NCI-H146 (cell line): ENCODE measurements around the gene LRRN3.
A peak's percentile ranks its signal among the peaks of the same experiment; 100 is the strongest.
"Not testable (repeated sequence)": the region's sequence is repeated elsewhere in the genome, so short reads cannot be mapped to it uniquely, and the experiment has no call there.

Experiments used
- DNase-seq: peaks from one replicate; lab custom pipeline; 2025; lab: John Stamatoyannopoulos, UW

Gene LRRN3

DNA sequence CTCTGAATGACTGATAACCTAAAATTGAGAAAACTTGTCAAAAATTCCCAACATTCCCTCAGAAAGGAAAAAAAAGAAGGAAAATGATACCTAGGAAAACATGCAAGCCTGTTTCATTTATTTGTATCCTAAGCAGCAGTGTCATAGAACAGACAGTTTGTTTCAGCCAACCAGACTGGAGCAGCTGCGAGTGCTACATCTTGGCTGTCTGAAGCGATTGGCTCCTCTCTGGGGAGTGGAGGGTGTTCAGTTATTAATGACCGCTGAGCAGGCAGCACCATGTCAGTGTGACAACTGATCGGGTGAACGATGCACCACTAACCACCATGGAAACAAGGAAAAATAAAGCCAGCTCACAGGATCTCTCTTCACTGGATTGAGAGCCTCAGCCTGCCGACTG, at the start of gene LRRN3:
Gene LRRN3 (plus strand): TSS at position 282 of the 400 bp plus-strand sequence. CDS start 31,646 bp downstream, outside the sequence.
- peak; percentile 91 for DNase-seq

- no peak for DNase-seq
These were observed 49.4 kb upstream of the LRRN3 start for GRCh38 chr7:111041577-111041976.

DNA sequence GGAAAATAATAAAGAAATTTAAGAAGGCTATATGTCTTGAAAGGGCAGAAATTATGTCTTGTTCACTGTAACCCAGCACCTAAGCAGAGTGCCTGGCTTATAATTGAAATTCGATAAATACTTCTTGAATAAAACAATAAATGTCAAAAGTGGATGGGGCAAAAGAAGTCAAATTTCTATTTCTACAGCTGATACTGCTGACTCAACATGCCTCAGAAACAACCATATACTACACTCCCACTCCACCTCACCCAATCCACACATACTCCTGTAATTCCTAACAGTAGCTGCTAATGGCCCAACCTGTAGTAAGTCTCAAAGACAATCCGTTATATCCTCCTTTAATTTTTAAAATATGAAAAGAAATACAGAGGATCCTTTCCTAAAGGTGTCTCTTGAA, 48.1 kb upstream of the LRRN3 start:
- no peak for DNase-seq

GRCh38 chr7:111043561-111043960, 47.4 kb upstream of the LRRN3 start:
- no peak for DNase-seq

GRCh38 chr7:111045449-111045848, 45.5 kb upstream of the LRRN3 start:
- no peak for DNase-seq

DNA sequence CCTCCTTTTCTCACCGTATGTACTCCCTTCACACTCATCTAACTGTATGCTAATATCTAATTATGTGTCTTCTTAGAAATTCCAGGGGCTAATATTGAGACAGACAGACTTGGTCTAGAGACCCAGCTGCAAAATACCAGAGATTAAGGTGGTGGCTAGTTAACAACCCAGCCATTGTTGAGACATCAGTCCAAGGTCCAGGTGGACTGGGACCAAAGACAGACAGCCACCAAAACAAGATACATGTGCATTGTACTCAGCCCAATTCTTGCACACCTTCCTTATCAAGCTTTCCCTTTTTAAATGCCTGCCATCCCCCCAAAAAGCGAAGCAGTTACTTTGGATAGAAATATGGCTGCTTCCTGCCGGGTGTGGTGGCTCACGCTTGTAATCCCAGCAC, 43.3 kb upstream of the LRRN3 start:
- DNase-seq = no peak

DNA sequence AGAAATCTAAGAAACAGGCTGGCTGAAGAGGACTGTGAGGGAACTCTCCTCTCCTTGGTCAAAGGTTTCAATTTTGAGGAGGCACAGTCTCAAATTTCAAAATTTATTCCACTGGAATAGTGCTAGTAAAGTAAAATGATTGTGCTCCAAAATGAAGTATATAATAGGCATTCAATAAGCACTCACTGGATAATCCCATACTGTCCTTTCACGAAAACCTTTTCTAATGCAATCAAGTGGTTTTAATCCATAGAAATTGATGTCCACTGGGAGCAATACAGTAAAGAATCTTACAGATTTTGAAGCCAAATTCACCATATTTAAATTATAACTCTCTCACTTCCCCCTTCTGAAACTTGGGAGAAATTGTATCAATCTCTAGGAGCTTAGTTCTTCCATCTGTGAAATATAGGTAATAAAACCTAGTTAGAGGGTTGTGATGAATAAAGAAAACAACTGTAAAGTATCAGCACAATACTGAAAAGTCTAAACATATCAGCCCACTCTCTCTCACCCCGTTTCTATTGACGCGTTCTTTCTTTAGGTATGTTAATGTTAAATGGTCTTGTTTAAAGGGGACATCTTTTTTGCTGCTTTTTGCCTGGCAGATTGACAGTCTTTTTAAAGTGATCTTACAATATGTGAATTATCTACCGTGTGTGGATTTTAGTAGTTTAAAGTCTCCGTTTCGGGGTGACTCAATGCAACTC, 40.8 kb upstream of the LRRN3 start:
- no peak for DNase-seq

DNA sequence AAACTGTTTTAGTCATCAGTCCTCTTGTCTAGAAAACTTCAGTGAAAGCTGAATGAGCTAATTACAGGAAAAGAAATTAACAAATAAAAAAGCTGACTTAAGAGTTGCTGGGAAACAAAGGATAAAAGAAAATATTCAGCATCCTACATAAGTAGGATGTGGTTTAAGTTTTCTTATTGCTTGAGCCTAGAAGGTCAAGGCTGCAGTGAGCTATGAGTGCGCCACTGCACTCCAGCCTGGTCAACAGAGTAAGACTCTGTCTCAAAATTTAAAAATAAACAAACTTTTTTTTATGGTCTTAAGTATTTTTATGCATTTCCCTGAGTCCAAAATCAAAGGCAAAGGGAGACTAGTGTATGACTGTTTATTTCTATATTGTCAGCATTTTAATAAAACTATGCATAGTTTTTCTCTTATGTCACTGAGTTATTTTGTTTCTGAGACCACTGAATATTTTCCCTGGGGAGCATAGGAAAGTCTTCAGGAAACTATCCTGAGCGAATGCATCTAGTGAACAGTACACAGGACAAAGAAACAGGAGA, 40.0 kb upstream of the LRRN3 start:
- DNase-seq = no peak

DNA sequence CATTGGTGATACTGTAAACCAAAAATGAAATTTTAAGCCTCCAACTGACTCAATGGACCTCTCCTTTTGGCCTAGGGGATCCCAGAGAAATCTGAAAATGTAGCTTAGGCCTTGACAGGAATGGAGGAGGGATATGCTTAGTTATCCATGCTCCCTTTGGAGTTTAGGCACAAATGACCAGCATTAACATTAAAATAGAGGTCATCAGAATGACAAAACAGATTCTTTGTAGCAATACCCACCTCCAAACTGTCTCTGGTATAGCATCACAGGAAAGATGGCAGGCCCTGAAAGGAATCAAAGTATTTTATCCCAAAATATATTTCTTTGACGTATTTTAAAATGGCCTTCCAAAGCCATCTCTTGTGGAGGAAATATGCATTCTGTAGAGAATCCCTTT, 39.1 kb upstream of the LRRN3 start:
- DNase-seq = no peak

DNA sequence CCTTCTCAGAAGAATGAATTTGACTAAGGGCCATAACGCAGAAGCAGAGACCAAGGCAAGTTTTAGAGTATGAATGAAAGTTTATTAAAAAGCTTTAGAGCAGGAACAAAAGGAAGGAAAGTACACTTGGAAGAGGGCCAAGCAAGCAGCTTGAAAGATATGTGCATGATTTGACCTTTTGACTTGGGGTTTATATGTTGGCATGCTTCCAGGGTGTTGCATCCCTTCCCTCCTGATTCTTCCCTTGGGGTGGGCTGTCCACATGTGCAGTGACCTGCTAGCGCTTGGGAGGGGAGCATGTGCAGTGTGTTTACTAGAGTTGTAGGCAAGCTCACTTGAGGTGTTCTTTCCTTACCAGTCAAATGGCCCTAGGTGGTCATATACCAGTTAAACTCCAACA, 37.9 kb upstream of the LRRN3 start:
- DNase-seq = no peak

DNA sequence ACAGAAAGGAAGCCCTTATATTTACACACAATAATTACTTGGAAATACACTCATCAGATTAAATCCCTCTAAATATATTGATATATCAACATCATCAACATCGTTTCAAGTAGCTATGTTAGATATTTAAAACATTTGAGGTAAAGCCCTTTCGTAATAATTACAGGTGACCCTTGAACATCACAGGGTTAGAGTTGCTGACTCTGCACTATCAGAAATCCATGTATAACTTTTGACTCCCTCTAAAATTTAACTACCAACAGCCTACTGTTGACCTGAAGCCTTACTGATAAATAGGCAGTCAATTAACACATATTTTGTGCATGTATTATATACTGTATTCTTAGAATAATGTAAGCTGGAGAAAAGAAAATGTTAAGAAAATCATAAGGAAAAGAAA, 34.6 kb upstream of the LRRN3 start:
- DNase-seq = no peak

DNA sequence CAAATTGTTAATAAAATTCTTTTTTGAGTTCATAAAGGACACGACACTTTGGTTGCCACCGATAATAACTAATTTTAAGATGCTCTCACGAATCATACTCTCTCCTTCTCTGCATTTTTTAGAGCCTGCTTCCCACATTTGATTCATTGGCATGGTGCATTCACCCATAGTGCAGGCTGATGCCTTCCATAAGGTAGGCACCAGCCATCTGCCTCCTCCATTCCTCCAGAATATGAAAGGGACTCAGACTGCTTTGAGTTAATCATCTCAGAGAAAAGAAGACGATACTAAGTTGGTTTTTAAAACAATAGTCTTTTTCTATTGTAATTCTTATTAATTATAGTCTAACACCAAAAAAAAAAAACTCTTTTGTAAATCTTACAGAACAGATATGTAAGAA, 33.9 kb upstream of the LRRN3 start:
- DNase-seq = no peak

GRCh38 chr7:111059833-111060232, 31.1 kb upstream of the LRRN3 start:
- no peak for DNase-seq

GRCh38 chr7:111063166-111063565, 27.8 kb upstream of the LRRN3 start:
- no peak for DNase-seq

- no peak for DNase-seq
These were observed 23.7 kb upstream of the LRRN3 start for GRCh38 chr7:111067251-111067650.

DNA sequence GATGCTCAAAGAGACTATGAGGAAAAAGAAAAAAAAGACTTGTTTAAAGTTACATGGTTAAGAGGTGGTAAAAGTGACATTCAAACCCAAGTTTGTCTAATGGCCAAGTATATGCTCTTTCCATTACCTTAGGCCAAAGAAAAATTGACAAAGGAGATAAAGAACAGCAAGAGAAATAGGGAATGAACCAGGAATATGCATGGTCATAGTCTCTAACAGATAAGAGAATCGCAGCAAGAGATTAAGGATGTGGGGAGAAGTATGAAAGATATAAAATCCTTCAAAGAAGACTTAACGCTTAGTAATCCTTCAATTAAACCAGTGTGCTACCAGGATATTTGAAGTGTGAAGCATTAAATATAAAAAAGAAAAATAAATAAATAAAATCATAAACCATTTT, 23.2 kb upstream of the LRRN3 start:
- no peak for DNase-seq

- no peak for DNase-seq
These were observed 22.3 kb upstream of the LRRN3 start for GRCh38 chr7:111068618-111069017.

GRCh38 chr7:111071556-111071955, 19.4 kb upstream of the LRRN3 start:
- no peak for DNase-seq

DNA sequence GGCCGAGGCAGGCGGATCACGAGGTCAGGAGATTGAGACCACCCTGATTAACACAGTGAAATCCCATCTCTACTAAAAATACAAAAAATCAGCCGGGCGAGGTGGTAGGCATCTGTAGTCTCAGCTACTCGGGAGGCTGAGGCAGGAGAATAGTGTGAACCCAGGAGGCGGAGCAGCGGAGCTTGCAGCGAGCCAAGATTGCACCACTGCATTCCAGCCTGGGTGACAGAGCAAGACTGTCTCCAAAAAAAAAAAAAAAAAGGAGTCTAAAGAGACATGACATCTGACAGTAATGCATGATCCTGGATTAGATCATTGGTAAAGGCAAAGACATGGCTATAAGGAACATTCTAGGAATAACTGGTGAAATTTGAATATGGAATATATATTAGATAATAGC, 18.3 kb upstream of the LRRN3 start:
- DNase-seq = not testable (repeated sequence)

DNA sequence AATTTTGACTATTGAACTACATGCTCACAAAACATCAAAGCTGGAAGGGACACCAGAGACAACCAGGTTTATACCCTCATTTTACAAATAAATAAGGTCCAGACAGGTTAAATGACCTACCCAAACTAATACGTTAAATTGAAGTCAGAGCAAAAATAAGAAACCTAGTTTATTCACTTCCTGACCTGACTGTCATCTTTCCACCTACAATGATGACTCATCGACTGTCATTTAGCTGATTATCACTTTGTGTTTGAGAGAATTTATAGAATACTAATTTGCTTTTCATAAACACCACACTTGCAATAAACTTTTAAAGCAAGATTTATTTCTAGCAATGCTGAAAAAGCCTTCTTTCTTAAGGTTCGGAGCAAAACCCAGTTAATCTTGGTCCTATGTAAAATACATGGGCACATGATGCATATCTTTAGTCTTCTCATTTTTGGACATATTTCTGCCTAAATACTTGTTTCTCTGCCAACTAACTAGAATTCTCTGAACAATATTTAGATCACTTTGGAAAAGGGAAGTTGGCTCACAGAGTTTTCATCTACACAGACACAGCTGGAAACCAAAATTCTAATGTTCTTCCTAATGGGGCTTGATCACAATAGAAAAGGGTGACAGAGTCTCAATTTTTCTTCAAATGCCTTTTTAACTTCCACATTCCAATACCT, 16.7 kb upstream of the LRRN3 start:
- DNase-seq = no peak

DNA sequence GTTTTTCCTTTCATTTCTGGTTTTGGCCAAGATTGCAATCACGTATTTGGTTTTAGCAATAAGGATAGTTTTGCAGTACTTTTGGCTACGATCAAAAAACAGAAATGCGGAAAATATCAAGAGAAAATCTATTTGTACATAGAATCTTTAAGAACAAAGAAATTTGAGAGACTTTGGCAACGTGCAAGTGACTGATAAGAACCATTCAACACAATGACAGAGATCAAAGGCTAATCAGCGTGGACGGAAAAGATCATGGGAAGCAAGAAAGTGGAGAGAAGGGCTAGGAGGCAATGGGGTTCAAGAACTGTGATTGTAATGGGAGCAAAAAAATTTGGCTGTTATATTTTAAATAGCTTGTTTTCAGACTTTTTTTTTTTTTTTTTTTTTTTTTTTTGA, 16.2 kb upstream of the LRRN3 start:
- no peak for DNase-seq

DNA sequence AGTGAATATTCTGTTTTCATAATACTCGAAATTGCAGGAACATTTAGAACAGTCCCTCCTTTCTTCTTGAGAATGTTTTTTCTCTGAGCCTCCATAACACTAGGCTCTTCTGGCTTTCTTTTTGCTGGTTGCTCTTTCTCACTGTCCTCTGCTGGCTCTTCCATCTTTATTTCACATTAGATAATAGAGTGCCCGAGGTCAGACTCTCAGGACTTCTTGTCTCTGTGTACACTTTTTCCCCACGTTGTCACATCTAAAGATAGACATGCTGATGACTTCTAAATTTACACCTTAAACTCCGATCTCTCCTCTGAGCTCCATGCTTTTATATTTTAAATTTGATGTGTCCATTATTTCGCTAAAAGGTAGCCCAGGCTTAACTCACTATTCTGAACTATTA, 15.4 kb upstream of the LRRN3 start:
- no peak for DNase-seq

GRCh38 chr7:111076205-111076604, 14.7 kb upstream of the LRRN3 start:
- no peak for DNase-seq

DNA sequence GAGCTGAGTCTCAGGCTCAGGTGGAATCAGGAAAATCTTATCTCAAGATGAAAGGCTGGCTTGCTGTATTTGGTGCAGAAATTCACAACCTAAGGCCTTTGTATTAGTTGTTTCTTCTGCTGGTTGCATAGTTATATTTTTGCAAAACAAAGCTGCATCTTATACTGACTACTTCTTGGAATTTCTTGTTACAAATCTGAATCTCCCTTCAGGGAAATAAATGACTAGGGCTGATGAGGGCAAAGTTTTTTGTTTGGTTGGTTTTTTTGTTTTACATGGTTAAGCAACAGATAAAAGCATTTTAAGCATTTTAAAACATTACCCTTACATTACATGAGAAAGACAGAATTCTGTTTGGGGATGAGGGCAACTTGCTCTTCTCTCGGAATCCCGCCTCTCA, 13.9 kb upstream of the LRRN3 start:
- no peak for DNase-seq
